Lung (tissue), 12 donors: Measurements from ENCODE around the gene CDHR5. TPM values are rescaled to one million over a fixed set of nuclear protein-coding genes. Genes with fewer than 3 reads are reported as not detected.

Experiments used
- ATAC-seq: fragments of 200-7000 bp; cut with Tn5 transposase; one replicate; pipeline ENCODE4 v1.9.1; 2020; ENCODE audit warnings: moderate number of reproducible peaks; ENCODE audit not compliant: insufficient read depth, low FRiP score
- DNase-seq, 3 donors: peaks; one replicate each; pipeline ENCODE4 v3.0.0-alpha.2; 2013 to 2017
- H3K27ac ChIP-seq, 2 donors: one replicate each; pipeline ENCODE4 v1.5.1; 2013; ENCODE audit warnings: mild to moderate bottlenecking in 2 of 2, moderate library complexity in 2 of 2, control low read depth in 1 of 2, inconsistent platforms in 1 of 2, low read depth in 1 of 2, low read length in 1 of 2
- H3K27me3 ChIP-seq, 3 donors: one replicate each; pipeline ENCODE4 v1.5.1; 2013; ENCODE audit warnings: low read length in 2 of 3; ENCODE audit not compliant: control insufficient read depth in 3 of 3, insufficient read depth in 3 of 3
- H3K36me3 ChIP-seq, 4 donors: one replicate each; pipeline ENCODE4 v1.5.1; 2013; ENCODE audit warnings: low read length in 4 of 4, mild to moderate bottlenecking in 1 of 4, moderate library complexity in 1 of 4; ENCODE audit not compliant: control insufficient read depth in 4 of 4, insufficient read depth in 4 of 4
- H3K4me1 ChIP-seq, 5 donors: one replicate each; pipeline ENCODE4 v1.5.1; 2013; ENCODE audit warnings: low read length in 5 of 5, mild to moderate bottlenecking in 2 of 5, moderate library complexity in 1 of 5; ENCODE audit not compliant: control insufficient read depth in 5 of 5, insufficient read depth in 5 of 5
- H3K4me3 ChIP-seq: one replicate; pipeline ENCODE4 v1.5.1; 2013; ENCODE audit warnings: mild to moderate bottlenecking, control low read depth, moderate library complexity
- H3K9ac ChIP-seq, 2 donors: one replicate each; pipeline ENCODE4 v1.5.1; 2013; ENCODE audit warnings: low read length in 2 of 2, control low read depth in 1 of 2; ENCODE audit not compliant: insufficient read depth in 1 of 2
- H3K9me3 ChIP-seq, 4 donors: one replicate each; pipeline ENCODE4 v1.5.1; 2013; ENCODE audit warnings: low read length in 3 of 4, mild to moderate bottlenecking in 1 of 4, moderate library complexity in 1 of 4; ENCODE audit not compliant: control insufficient read depth in 4 of 4, insufficient read depth in 3 of 4
- WGBS, 2 donors: extraction: QIAGEN DNeasy Blood & Tissue Kit; methylation state at CpG; one replicate each; pipeline ENCODE4 v1.1.7; 2013; 5-methylcytosine and 5-hydroxymethylcytosine counted together
- polyA plus RNA-seq, 2 donors: library from polyadenylated mRNA; stranded (reverse); fragments of 200-250 nt; gene quantifications; one replicate each; pipeline ENCODE4 v1.2.1, GENCODE V29; 2013
- total RNA-seq, 2 donors: library from RNA; depleted of rRNA in 1 of 2; stranded (reverse); fragments of >200 nt in 1 of 2; gene quantifications; one replicate each; pipeline ENCODE4 v1.2.1, GENCODE V29; 2014 to 2021
- TF ChIP-seq, protein P1 (sequence below): IDR thresholded peaks from 2 replicates; pipeline ENCODE4 v1.5.1; 2012; ENCODE audit warnings: mild to moderate bottlenecking; ENCODE audit errors: control extremely low read depth, extremely low read depth
- donor health status: control.
- donor health status: control.
- donor health status: Bipolar disorder and iron deficiency.
- donor health status: healthy.
- donor health status: DM: yes; HTN: yes; CAD: no.

The CDHR5 gene
- total and polyA plus RNA-seq, 4 donors = 0.02 to 0.10 TPM; not detected in 2

DNA sequence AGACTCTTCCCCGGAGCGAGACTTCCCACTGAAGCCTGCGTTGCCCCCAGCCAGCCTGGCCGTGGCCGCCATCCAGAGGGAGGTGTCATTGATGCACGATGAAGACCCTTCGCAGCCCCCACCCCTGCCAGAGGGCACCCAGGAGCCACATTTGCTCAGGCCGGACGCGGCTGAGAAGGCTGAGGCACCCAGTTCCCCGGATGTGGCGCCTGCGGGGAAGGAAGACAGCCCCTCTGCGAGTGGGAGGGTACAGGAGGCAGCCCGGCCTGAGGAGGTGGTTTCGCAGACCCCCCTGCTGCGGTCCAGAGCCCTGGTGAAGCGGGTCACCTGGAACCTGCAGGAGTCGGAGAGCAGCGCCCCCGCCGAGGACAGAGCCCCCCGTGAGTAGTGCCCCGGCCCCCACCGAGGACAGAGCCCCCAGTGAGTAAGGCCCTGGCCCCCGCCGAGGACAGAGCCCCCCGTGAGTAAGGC, 15.4 kb downstream of the CDHR5 start:
- peaks cover 14 to 92% (median 36%) of the 10 kb centered on the region in 4 donors for H3K36me3 ChIP-seq
- H3K9ac ChIP-seq = no peak overlapping the region
- 94 to 95% methylated on average over 28 of the region's 28 CpGs for WGBS, 2 donors
- no peak for ATAC-seq
- TF ChIP-seq, protein P1, sequence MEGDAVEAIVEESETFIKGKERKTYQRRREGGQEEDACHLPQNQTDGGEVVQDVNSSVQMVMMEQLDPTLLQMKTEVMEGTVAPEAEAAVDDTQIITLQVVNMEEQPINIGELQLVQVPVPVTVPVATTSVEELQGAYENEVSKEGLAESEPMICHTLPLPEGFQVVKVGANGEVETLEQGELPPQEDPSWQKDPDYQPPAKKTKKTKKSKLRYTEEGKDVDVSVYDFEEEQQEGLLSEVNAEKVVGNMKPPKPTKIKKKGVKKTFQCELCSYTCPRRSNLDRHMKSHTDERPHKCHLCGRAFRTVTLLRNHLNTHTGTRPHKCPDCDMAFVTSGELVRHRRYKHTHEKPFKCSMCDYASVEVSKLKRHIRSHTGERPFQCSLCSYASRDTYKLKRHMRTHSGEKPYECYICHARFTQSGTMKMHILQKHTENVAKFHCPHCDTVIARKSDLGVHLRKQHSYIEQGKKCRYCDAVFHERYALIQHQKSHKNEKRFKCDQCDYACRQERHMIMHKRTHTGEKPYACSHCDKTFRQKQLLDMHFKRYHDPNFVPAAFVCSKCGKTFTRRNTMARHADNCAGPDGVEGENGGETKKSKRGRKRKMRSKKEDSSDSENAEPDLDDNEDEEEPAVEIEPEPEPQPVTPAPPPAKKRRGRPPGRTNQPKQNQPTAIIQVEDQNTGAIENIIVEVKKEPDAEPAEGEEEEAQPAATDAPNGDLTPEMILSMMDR = no peak
- H3K4me3 ChIP-seq = no peak overlapping the region
- DNase-seq = no peak
- no peaks in the 10 kb centered on the region for H3K9me3 ChIP-seq
- H3K4me1 ChIP-seq = peaks cover 0 to 6% (median under 1%) of the 10 kb centered on the region in 5 donors
- H3K27me3 ChIP-seq = no peaks in the 10 kb centered on the region
- H3K27ac ChIP-seq = no peak overlapping the region

DNA sequence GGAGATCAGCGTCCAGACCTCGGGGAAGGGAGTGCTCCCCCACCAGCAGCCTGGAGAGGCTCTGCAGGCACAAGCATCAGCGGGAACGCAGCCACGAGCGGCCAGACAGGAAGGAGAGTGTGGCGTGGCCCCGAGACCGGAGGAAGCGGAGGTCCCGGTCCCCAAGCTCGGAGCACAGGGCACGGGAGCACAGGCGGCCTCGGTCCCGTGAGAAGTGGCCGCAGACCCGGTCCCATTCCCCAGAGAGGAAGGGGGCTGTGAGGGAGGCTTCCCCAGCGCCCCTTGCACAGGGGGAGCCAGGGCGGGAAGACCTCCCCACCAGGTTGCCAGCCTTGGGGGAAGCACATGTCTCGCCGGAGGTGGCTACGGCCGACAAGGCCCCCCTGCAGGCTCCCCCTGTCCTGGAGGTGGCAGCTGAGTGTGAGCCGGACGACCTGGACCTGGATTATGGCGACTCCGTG, 15.9 kb downstream of the CDHR5 start:
- TF ChIP-seq, protein P1 = no peak
- DNase-seq (no peak), ATAC-seq (no peak)
- peaks cover 17 to 90% (median 38%) of the 10 kb centered on the region in 4 donors for H3K36me3 ChIP-seq
- no peak overlapping the region for H3K9ac ChIP-seq
- no peaks in the 10 kb centered on the region for H3K27me3 ChIP-seq
- WGBS, 2 donors = 76 to 86% methylated on average over 24 to 28 of the region's 28 CpGs
- H3K4me1 ChIP-seq = peaks cover 0 to 2% (median 0%) of the 10 kb centered on the region in 5 donors
- H3K9me3 ChIP-seq = no peaks in the 10 kb centered on the region
- H3K4me3 ChIP-seq = no peak overlapping the region
- H3K27ac ChIP-seq = no peak overlapping the region

DNA sequence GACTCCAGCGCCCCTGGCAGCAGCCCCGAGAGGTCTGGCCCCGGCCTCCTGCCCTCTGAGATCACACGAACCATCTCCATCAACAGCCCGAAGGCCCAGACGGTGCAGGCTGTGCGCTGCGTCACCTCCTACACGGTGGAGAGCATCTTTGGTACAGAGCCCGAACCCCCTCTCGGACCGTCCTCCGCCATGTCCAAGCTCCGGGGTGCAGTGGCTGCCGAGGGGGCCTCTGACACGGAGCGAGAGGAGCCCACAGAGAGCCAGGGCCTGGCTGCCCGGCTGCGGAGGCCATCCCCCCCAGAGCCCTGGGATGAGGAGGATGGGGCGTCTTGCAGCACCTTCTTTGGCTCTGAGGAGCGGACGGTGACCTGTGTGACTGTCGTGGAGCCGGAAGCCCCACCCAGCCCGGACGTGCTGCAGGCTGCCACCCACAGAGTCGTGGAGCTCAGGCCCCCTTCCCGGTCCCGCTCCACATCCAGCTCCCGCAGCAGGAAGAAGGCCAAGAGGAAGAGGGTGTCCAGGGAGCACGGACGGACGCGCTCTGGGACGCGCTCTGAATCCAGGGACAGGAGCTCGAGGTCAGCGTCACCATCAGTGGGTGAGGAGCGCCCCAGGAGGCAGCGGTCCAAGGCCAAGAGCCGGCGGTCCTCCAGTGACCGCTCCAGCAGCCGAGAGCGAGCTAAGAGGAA, 16.6 kb downstream of the CDHR5 start:
- no peak overlapping the region for H3K4me3 ChIP-seq
- H3K27me3 ChIP-seq = no peaks in the 10 kb centered on the region
- ATAC-seq = no peak
- no peak overlapping the region for H3K9ac ChIP-seq
- H3K36me3 ChIP-seq = peaks cover 20 to 88% (median 41%) of the 10 kb centered on the region in 4 donors
- TF ChIP-seq, protein P1 = no peak
- 94% methylated on average over 45 of the region's 45 CpGs for WGBS, 2 donors
- no peak for DNase-seq
- H3K27ac ChIP-seq = no peak overlapping the region
- no peaks in the 10 kb centered on the region for H3K9me3 ChIP-seq
- H3K4me1 ChIP-seq = no peaks in the 10 kb centered on the region
